OCI-LY7 (cell line): ENCODE measurements around the gene CIAPIN1. TPM values are rescaled to one million over a fixed set of nuclear protein-coding genes. Genes with fewer than 3 reads are reported as not detected.

Experiments used
- BruUV-seq: library from RNA; stranded (reverse); fragments of 400-500 nt; replicated peaks from 2 replicates; lab custom pipeline; 2021; lab: Mats Ljungman, UMichigan
- CTCF ChIA-PET: fragments of 300-600 bp; sonication (Branson Sonifier 250); formaldehyde crosslinking; loops from one replicate; lab custom pipeline; 2022; ENCODE audit warnings: antibody characterized with exemption; ENCODE audit not compliant: unreplicated experiment; lab: Charles Lee
- POLR2A ChIA-PET: fragments of 300-600 bp; sonication (Branson Sonifier 250); formaldehyde crosslinking; loops from one replicate; lab custom pipeline; 2022; ENCODE audit warnings: antibody characterized with exemption; lab: Charles Lee
- DNase-seq: peaks from one replicate; pipeline ENCODE4 v3.0.0-alpha.2; 2015; ENCODE audit warnings: low spot score
- H2AFZ ChIP-seq: fragments of 200-600 bp; sonication (generic), shearing (Covaris generic); 2 replicates; pipeline ENCODE4 v1.6.1; 2014; ENCODE audit warnings: mild to moderate bottlenecking, antibody characterized with exemption, low read length, moderate library complexity
- H3K27ac ChIP-seq: fragments of 200-600 bp; sonication (generic); 2 replicates; pipeline ENCODE4 v1.5.1; 2014; ENCODE audit warnings: mixed run types, low read depth, mild to moderate bottlenecking, moderate library complexity, low read length, inconsistent platforms; ENCODE audit not compliant: poor library complexity, severe bottlenecking
- H3K36me3 ChIP-seq: fragments of 200-600 bp; sonication (generic); 2 replicates; pipeline ENCODE4 v1.6.1; 2014; ENCODE audit warnings: mild to moderate bottlenecking, antibody characterized with exemption, low read length, moderate library complexity, mixed read lengths; ENCODE audit not compliant: insufficient read depth
- H3K4me1 ChIP-seq: fragments of 200-600 bp; sonication (generic); 2 replicates; pipeline ENCODE4 v1.5.1; 2014; ENCODE audit warnings: mild to moderate bottlenecking, low read length; ENCODE audit not compliant: insufficient read depth, poor library complexity, severe bottlenecking
- H3K4me2 ChIP-seq: fragments of 200-600 bp; sonication (generic); 2 replicates; pipeline ENCODE4 v1.6.1; 2014; ENCODE audit warnings: mild to moderate bottlenecking, low read length
- H3K4me3 ChIP-seq: fragments of 200-600 bp; sonication (generic); 2 replicates; pipeline ENCODE4 v1.5.1; 2014; ENCODE audit warnings: mild to moderate bottlenecking, low read depth, low read length; ENCODE audit not compliant: poor library complexity, severe bottlenecking
- H3K79me2 ChIP-seq: fragments of 200-600 bp; sonication (generic); 2 replicates; pipeline ENCODE4 v1.6.1; 2016; ENCODE audit warnings: low read depth, mild to moderate bottlenecking, low read length, moderate library complexity, mixed read lengths; ENCODE audit not compliant: insufficient read depth
- H3K9me2 ChIP-seq: fragments of 200-600 bp; sonication (generic); 2 replicates; pipeline ENCODE4 v1.6.1; 2016; ENCODE audit warnings: mild to moderate bottlenecking, low read length, mixed read lengths; ENCODE audit not compliant: insufficient read depth
- H3K9me3 ChIP-seq: fragments of 200-600 bp; sonication (generic); 2 replicates; pipeline ENCODE4 v1.6.1; 2014; ENCODE audit warnings: mild to moderate bottlenecking, mixed run types, low read length, mixed read lengths
- H4K20me1 ChIP-seq: fragments of 200-600 bp; sonication (generic); 2 replicates; pipeline ENCODE4 v1.6.1; 2014; ENCODE audit warnings: mild to moderate bottlenecking, antibody characterized with exemption, low read length, moderate library complexity, mixed read lengths; ENCODE audit not compliant: insufficient read depth
- EZH2phosphoT487 ChIP-seq: fragments of 200-600 bp; sonication (generic); IDR thresholded peaks from 2 replicates; pipeline ENCODE4 v1.6.1; 2018; ENCODE audit warnings: low read depth, borderline replicate concordance, mild to moderate bottlenecking, mixed run types, antibody characterized with exemption, low read length, moderate library complexity, mixed read lengths
- intact Hi-C: fragments of 100-400 bp; cut with micrococcal nuclease; formaldehyde crosslinking; loops from one replicate; pipeline ENCODE4 v1.10.0; 2022; ENCODE audit not compliant: unreplicated experiment
- total RNA-seq, 2 experiments: library from RNA; depleted of rRNA in 1 of 2; stranded (reverse); fragments of >200 nt in 1 of 2; shearing (Covaris generic) in 1 of 2; gene quantifications; 2 replicates each; pipeline ENCODE4 v1.2.3, GENCODE V29; 2014 to 2022
- TF ChIP-seq, protein P1 (sequence below): fragments of 200-600 bp; sonication (generic); conservative IDR thresholded peaks from 2 replicates; pipeline ENCODE4 v1.5.1; 2014; ENCODE audit warnings: mild to moderate bottlenecking, antibody characterized with exemption, low read length, moderate library complexity, mixed read lengths

The CIAPIN1 gene
- total RNA-seq, 2 experiments from 2014 or later = 47.7 to 58.9 TPM

GRCh38 chr16:57382535-57383275 is 64.5 kb downstream of the CIAPIN1 start:
- no peak for TF ChIP-seq EZH2phosphoT487
- TF ChIP-seq, protein P1, sequence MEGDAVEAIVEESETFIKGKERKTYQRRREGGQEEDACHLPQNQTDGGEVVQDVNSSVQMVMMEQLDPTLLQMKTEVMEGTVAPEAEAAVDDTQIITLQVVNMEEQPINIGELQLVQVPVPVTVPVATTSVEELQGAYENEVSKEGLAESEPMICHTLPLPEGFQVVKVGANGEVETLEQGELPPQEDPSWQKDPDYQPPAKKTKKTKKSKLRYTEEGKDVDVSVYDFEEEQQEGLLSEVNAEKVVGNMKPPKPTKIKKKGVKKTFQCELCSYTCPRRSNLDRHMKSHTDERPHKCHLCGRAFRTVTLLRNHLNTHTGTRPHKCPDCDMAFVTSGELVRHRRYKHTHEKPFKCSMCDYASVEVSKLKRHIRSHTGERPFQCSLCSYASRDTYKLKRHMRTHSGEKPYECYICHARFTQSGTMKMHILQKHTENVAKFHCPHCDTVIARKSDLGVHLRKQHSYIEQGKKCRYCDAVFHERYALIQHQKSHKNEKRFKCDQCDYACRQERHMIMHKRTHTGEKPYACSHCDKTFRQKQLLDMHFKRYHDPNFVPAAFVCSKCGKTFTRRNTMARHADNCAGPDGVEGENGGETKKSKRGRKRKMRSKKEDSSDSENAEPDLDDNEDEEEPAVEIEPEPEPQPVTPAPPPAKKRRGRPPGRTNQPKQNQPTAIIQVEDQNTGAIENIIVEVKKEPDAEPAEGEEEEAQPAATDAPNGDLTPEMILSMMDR = no peak
- no peaks in the 10 kb centered on the region for H4K20me1 ChIP-seq
- no TSS peak for BruUV-seq
- H3K27ac ChIP-seq = no peak overlapping the region
- no peaks in the 10 kb centered on the region for H3K9me3 ChIP-seq
- H3K4me3 ChIP-seq = no peak overlapping the region
- intact Hi-C loops = no loop called here
- no peak overlapping the region for H2AFZ ChIP-seq
- no peak overlapping the region for H3K4me2 ChIP-seq
- ChIA-PET CTCF (no interaction called here), POLR2A (no interaction called here)
- no peak for DNase-seq
- H3K9me2 ChIP-seq = no peaks in the 10 kb centered on the region
- H3K4me1 ChIP-seq = peaks cover 8% of the 10 kb centered on the region
- H3K79me2 ChIP-seq = no peaks in the 10 kb centered on the region
- no peaks in the 10 kb centered on the region for H3K36me3 ChIP-seq

GRCh38 chr16:57381791-57382534 is 65.2 kb downstream of the CIAPIN1 start:
- BruUV-seq = no TSS peak
- DNase-seq = no peak
- POLR2A ChIA-PET = no interaction called here
- CTCF ChIA-PET = interaction anchor here (0.6 kb wide), 1 partner anchor 289 kb away, joined by 7 read pairs; no protein-coding TSS in a partner anchor
- H3K79me2 ChIP-seq = no peaks in the 10 kb centered on the region
- H3K4me2 ChIP-seq = no peak overlapping the region
- H3K9me2 ChIP-seq = no peaks in the 10 kb centered on the region
- no peak overlapping the region for H3K27ac ChIP-seq
- H3K36me3 ChIP-seq = no peaks in the 10 kb centered on the region
- no peak for TF ChIP-seq EZH2phosphoT487
- TF ChIP-seq, protein P1 = no peak
- no peaks in the 10 kb centered on the region for H3K9me3 ChIP-seq
- no peak overlapping the region for H3K4me3 ChIP-seq
- no peak overlapping the region for H2AFZ ChIP-seq
- peaks cover 12% of the 10 kb centered on the region for H3K4me1 ChIP-seq
- H4K20me1 ChIP-seq = no peaks in the 10 kb centered on the region
- intact Hi-C loops = no loop called here
